Coronary artery (tissue), 2 donors: Measurements from ENCODE around the gene TBC1D2B.

Experiments
- DNase-seq: peaks from one replicate; pipeline ENCODE4 v3.0.0-alpha.2; 2017; ENCODE audit warnings: low spot score
- H3K27ac ChIP-seq, 2 donors: fragments of 200-600 bp; sonication (generic); one replicate each; pipeline ENCODE4 v1.5.1; 2016 to 2019
- H3K4me3 ChIP-seq: fragments of 200-600 bp; sonication (generic); 2 replicates; pipeline ENCODE4 v1.5.1; 2016; ENCODE audit warnings: mild to moderate bottlenecking, moderate library complexity
- TF ChIP-seq, protein P1 (sequence below): fragments of 200-600 bp; sonication (generic); IDR thresholded peaks from one replicate; pipeline ENCODE4 v1.5.1; 2019; ENCODE audit warnings: antibody characterized with exemption

TBC1D2B gene

DNA sequence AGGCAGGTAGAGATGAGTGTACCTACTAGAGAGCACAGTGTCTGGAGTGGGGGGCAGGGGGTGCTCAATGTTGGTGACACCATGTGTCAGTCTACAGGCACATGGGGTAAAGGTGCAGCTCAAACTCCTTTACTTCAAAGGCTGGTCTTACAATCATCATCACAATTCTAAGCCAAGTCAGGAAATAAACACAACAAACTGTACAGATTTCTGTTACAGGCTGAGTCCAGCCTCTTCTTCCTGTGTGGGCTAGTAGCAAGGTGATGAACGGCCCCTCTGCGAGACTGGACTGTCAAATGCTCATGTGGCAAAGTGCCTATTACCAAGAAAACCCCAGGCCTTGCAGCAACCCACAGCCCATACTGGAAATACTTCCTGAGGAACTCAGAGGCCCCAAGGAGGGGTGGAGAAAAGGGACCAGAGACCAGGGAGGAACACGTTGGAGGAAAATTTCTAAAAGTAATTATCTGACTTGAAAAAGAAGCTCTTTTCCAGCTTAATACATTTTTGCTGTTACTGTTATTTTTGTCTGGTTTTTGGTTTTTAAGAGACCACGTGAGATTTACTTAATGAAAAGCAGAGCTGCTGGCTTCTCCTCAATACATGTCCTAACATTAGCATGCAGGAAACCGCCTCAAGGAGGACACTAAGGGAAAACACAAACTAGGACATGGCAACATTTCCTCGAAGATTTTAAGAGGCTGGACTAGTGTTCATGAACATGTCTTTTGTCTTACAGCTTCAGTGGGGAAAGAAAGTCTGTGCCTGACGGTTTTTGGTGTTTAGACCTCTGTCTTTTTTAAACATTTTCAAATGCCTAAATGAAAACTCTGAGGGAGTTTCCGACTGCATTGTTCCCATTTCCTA is 29.5 kb downstream of the TBC1D2B start:
- DNase-seq = no peak
- no peak overlapping the region for H3K4me3 ChIP-seq
- TF ChIP-seq, protein P1, sequence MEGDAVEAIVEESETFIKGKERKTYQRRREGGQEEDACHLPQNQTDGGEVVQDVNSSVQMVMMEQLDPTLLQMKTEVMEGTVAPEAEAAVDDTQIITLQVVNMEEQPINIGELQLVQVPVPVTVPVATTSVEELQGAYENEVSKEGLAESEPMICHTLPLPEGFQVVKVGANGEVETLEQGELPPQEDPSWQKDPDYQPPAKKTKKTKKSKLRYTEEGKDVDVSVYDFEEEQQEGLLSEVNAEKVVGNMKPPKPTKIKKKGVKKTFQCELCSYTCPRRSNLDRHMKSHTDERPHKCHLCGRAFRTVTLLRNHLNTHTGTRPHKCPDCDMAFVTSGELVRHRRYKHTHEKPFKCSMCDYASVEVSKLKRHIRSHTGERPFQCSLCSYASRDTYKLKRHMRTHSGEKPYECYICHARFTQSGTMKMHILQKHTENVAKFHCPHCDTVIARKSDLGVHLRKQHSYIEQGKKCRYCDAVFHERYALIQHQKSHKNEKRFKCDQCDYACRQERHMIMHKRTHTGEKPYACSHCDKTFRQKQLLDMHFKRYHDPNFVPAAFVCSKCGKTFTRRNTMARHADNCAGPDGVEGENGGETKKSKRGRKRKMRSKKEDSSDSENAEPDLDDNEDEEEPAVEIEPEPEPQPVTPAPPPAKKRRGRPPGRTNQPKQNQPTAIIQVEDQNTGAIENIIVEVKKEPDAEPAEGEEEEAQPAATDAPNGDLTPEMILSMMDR = no peak
- peak overlapping the region; percentile 11 to 72 for H3K27ac ChIP-seq

DNA sequence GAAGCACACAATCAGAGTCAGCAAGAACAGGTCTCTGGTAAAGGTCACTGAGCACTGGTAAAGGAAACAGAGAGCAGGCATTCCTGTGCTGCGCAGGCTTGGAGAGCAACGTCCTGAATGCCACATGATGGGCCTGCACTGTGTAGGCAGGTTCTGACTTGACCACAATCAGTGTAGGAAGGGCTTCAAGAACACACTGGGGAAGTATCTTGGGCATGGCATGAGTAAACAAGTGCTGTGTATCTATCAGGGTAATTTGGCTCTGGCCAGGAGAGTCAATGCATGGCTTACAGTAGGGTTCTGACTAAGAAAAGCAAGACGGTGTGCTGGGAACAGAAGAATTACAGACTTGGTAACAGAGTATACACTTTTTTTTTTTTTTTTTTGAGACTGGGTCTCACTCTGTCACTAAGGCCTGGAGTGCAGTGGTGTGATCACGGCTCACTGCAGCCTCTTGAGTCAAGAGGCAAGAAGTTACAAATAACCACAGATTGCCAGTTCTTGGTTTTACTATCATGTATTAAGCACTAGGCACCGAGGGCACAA is 30.6 kb downstream of the TBC1D2B start:
- H3K27ac ChIP-seq = peak overlapping the region in 1 of 2 donors; percentile 61
- H3K4me3 ChIP-seq = no peak overlapping the region
- TF ChIP-seq, protein P1 = no peak
- no peak for DNase-seq

DNA sequence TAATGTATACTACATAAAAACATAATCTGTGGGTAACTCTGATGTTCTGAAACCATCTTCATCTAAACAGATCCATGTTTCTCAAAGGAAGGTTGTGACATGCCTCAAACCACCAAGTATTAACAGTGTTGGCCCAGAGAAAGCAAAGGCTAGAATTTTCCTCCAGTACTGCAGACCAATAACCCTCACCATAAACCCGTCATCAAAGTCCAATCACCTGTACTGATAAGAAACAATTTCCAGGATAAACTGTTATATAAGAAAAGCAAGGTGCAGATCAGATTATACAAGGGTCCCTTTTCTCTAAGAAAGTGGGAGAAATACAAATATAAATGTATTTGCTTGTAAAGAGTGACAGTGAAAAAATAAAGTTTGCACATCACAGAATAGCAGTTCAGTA is 32.3 kb downstream of the TBC1D2B start:
- H3K27ac ChIP-seq = no peak overlapping the region

DNA sequence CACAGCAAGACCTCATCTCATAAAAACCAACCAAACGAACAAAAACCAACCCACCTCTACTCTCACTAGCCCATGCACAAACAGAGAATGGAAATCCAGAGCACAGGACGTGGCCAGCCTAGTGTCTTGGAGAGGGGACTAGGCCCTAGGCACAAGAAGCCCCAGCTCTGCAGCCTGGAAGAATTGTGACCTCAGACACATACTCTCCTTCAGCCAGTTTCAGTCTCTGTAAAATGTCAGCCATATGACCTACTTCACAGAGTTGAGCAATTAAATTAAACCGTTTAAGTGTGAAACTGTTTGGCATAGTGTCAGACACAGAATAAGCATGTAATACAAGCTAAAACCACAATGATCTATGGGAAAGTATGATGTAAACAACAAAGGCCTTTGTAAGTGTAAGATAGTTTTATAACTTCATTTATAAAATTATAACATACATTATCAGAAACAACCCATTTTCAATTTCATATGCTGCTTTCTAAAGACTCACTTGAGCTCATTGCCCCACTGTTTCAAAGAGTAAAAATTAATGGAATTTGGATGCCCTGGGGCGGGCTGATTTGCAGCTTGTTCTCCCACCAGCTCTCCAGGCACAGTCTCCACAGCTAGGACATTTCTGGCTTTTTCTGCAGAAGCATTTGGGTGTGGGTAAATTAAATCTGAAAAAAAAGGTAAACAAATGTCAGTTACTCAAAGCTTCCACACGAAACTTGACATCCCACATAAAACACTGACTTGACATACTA is 32.9 kb downstream of the TBC1D2B start:
- TF ChIP-seq, protein P1 = no peak
- Histone ChIP-seq H3K4me3 (no peak overlapping the region), H3K27ac (no peak overlapping the region)
- no peak for DNase-seq

More for the DNA sequence above, 32.3 kb downstream of the TBC1D2B start:
- DNase-seq = no peak
- TF ChIP-seq, protein P1 = no peak
- no peak overlapping the region for H3K4me3 ChIP-seq

DNA sequence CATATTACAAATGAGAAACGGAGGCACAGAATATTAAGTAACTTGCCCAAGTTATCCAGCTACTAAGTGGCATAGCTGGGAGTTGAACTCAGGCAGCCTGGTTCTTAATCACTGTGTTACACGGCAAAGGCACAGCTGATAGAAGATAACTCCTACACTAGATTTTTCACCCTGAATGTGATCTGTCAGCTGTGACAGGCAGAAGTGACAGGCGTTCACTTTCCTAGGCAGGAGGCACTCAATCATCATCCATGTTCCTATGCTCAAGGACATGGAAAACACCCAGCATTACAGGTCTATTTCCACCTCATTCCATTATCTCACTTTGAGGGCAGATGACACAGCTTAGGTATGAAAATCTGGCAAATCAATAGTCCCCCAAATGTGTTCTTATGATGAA is 35.6 kb downstream of the TBC1D2B start:
- H3K4me3 ChIP-seq = no peak overlapping the region
- H3K27ac ChIP-seq = no peak overlapping the region
- TF ChIP-seq, protein P1 = no peak
- no peak for DNase-seq

DNA sequence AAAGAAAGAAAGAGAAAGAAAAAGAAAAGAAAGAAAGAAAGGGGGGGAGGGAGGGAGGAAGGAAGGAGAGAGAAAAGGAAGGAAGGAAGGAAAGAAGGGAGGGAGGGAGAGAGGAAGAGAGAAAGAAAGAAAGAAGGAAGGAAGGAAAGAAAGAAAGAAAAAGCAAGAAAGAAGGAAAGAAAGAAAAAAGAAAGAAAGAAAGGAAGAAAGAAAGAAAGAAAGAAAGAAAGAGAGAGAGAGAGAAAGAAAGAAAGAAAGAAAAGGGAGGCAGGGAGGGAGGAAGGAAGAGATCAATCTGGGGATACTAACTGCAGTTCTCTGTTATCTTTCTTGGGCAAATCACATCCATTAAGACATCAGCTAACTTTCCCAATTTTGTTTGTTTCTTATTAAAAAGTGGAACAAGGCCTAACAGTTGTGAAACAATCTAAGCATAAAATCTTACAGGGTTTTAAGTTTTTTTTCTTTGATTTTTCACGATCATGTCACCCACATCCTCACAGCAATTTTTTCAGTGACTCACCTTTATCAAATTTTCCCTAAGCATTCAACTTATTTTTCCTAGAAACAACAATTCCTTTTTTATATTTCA is 36.8 kb downstream of the TBC1D2B start:
- no peak for DNase-seq
- TF ChIP-seq, protein P1 = no peak
- Histone ChIP-seq H3K27ac (no peak overlapping the region), H3K4me3 (no peak overlapping the region)
